MM.1S (cell line): ENCODE results near the gene MBP.
"Not testable (repeated sequence)": the region's sequence is repeated elsewhere in the genome, so short reads cannot be mapped to it uniquely, and the experiment has no call there.

Source experiments
- DNase-seq: peaks from one replicate; pipeline ENCODE4 v3.0.0-alpha.2; 2015
- H2AFZ ChIP-seq: fragments of 300-600 bp; sonication (generic); 2 replicates; pipeline ENCODE4 v1.6.0; 2016; ENCODE audit warnings: antibody characterized with exemption, low read length
- H3F3A ChIP-seq: fragments of 300-600 bp; sonication (generic); 2 replicates; pipeline ENCODE4 v1.6.1; 2016; ENCODE audit warnings: mild to moderate bottlenecking, antibody characterized with exemption, low read length, moderate library complexity, mixed read lengths; ENCODE audit not compliant: insufficient read depth
- H3K27ac ChIP-seq: fragments of 300-600 bp; sonication (generic); 2 replicates; pipeline ENCODE4 v1.5.1; 2016; ENCODE audit warnings: mild to moderate bottlenecking, low read length
- H3K27me3 ChIP-seq: fragments of 300-600 bp; sonication (generic); replicated peaks from 2 replicates; pipeline ENCODE4 v1.6.0; 2016; ENCODE audit warnings: low read length; ENCODE audit not compliant: insufficient read depth
- H3K36me3 ChIP-seq: fragments of 300-600 bp; sonication (generic); replicated peaks from 2 replicates; pipeline ENCODE4 v1.6.1; 2016; ENCODE audit warnings: mild to moderate bottlenecking, low read length, mixed read lengths; ENCODE audit not compliant: insufficient read depth
- H3K4me1 ChIP-seq: fragments of 300-600 bp; sonication (generic); 2 replicates; pipeline ENCODE4 v1.6.1; 2016; ENCODE audit warnings: low read length, mixed read lengths
- H3K4me2 ChIP-seq: fragments of 300-600 bp; sonication (generic); 2 replicates; pipeline ENCODE4 v1.6.0; 2016; ENCODE audit warnings: low read depth, low read length
- H3K4me3 ChIP-seq: fragments of 300-600 bp; sonication (generic); 2 replicates; pipeline ENCODE4 v1.5.1; 2016; ENCODE audit warnings: low read length, mixed read lengths
- H3K79me2 ChIP-seq: fragments of 300-600 bp; sonication (generic); 2 replicates; pipeline ENCODE4 v1.6.1; 2016; ENCODE audit warnings: mixed run types, low read length, mixed read lengths
- H3K9ac ChIP-seq: fragments of 300-600 bp; sonication (generic); 2 replicates; pipeline ENCODE4 v1.6.1; 2016; ENCODE audit warnings: low read length, mixed read lengths
- H3K9me2 ChIP-seq: fragments of 300-600 bp; sonication (generic); replicated peaks from 2 replicates; pipeline ENCODE4 v1.6.1; 2016; ENCODE audit warnings: mild to moderate bottlenecking, low read length, mixed read lengths; ENCODE audit not compliant: insufficient read depth
- H3K9me3 ChIP-seq: fragments of 300-600 bp; sonication (generic); replicated peaks from 2 replicates; pipeline ENCODE4 v1.6.1; 2016; ENCODE audit warnings: mild to moderate bottlenecking, low read length, mixed read lengths; ENCODE audit not compliant: insufficient read depth
- H4K20me1 ChIP-seq: fragments of 300-600 bp; sonication (generic); 2 replicates; pipeline ENCODE4 v1.6.1; 2016; ENCODE audit warnings: mild to moderate bottlenecking, low read length, moderate library complexity, mixed read lengths; ENCODE audit not compliant: insufficient read depth
- EZH2 ChIP-seq: fragments of 300-600 bp; sonication (generic); optimal IDR thresholded peaks from 2 replicates; pipeline ENCODE3; 2017; ENCODE audit warnings: low read depth, mild to moderate bottlenecking, antibody characterized with exemption, low read length, mixed read lengths
- EZH2phosphoT487 ChIP-seq: fragments of 300-600 bp; sonication (generic); IDR thresholded peaks from 2 replicates; pipeline ENCODE4 v1.6.1; 2018; ENCODE audit warnings: antibody characterized with exemption, low read length
- TF ChIP-seq, protein P1 (sequence below): fragments of 300-600 bp; sonication (generic); IDR thresholded peaks from 2 replicates; pipeline ENCODE4 v1.5.1; 2016; ENCODE audit warnings: antibody characterized with exemption, low read length, mixed read lengths

MBP gene

DNA sequence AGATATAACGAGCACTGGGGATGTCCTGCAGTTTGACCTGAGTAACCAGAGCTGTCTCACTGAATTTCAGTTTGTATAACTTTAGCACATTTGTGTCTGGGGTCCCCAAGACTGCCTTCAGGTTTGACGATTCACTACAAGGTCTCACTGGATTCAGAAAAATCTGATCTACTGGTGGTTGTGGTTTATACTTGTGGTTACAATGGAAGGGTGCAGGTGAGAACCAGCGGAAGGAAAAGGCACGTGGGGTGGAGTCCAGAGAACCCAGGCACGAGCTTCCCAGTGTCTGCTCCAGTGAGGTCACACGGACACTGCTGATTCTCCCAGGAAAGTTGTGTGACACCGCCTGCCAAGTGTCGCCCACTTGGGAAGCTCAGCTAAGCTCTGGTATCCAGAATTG lies 184.2 kb downstream of the MBP start:
- no peaks in the 10 kb centered on the region for H3K36me3 ChIP-seq
- no peaks in the 10 kb centered on the region for H3K9me2 ChIP-seq
- no peaks in the 10 kb centered on the region for H3K79me2 ChIP-seq
- no peak overlapping the region for H3K27ac ChIP-seq
- H3K4me3 ChIP-seq: no peak overlapping the region
- no peaks in the 10 kb centered on the region for H3F3A ChIP-seq
- no peak overlapping the region for H3K9ac ChIP-seq
- H3K9me3 ChIP-seq: no peaks in the 10 kb centered on the region
- H2AFZ ChIP-seq: no peak overlapping the region
- TF ChIP-seq, protein P1, sequence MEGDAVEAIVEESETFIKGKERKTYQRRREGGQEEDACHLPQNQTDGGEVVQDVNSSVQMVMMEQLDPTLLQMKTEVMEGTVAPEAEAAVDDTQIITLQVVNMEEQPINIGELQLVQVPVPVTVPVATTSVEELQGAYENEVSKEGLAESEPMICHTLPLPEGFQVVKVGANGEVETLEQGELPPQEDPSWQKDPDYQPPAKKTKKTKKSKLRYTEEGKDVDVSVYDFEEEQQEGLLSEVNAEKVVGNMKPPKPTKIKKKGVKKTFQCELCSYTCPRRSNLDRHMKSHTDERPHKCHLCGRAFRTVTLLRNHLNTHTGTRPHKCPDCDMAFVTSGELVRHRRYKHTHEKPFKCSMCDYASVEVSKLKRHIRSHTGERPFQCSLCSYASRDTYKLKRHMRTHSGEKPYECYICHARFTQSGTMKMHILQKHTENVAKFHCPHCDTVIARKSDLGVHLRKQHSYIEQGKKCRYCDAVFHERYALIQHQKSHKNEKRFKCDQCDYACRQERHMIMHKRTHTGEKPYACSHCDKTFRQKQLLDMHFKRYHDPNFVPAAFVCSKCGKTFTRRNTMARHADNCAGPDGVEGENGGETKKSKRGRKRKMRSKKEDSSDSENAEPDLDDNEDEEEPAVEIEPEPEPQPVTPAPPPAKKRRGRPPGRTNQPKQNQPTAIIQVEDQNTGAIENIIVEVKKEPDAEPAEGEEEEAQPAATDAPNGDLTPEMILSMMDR: no peak
- TF ChIP-seq EZH2 (no peak), EZH2phosphoT487 (no peak)
- H4K20me1 ChIP-seq: no peaks in the 10 kb centered on the region
- no peak overlapping the region for H3K4me2 ChIP-seq
- no peaks in the 10 kb centered on the region for H3K4me1 ChIP-seq
- H3K27me3 ChIP-seq: no peaks in the 10 kb centered on the region
- no peak for DNase-seq

DNA sequence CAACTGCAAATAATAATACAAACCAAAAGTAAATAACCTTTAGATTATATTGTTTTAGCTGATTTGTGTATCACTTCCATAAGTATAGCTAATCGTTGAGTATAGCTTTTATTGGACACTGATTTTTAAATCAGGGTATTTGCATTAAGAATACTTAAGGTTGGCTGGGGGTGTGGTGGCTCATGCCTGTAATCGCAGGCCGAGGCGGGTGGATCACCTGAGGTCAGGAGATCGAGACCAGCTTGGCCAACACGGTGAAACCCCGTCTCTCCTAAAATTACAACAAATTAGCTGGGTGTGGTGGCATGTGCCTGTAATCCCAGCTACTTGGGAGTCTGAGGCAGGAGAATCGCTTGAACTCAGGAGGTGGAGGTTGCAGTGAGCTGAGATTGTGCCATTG lies 188.2 kb downstream of the MBP start:
- H3K9me3 ChIP-seq, H4K20me1 ChIP-seq, H2AFZ ChIP-seq, DNase-seq, H3K9ac ChIP-seq, H3K36me3 ChIP-seq, H3K4me2 ChIP-seq, H3K27ac ChIP-seq, H3F3A ChIP-seq, H3K4me3 ChIP-seq, H3K79me2 ChIP-seq, H3K9me2 ChIP-seq, H3K4me1 ChIP-seq, H3K27me3 ChIP-seq: not testable (repeated sequence)

DNA sequence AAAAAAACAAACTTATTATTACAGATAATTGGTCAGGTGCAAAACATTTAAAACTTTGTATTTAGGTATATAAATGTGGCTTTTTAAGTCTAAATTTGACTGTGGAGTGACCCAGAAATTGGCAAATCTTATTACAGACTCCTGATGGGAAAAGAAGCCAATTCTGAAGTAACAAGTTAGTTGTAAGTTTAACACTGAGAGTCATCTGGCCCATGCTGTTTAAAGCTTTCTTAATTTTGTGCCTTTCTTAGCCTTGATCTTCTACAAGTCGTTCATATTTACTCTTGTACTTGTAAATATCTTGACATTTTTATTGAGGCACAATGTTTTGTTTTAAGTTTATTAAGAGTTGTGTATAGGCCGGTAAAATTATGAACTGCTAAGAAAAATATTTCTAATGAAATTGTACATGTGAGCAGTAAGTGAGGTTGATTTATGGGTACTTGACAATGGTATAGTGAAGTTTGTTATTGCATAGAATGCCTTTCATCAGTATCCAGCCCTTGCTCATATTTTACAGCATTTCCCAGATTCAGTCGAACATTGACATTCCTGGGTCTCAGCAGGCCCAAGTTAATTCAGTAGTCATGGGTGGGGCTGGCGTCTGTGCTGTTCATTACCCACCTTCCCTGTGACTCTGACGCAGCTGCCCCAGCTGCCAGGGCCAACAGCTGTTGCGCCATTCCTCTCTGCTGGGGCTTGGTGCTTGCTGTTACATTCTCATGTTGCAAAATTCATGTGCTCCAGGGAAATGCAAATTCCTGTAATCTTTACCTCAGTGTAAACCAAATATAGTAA lies 188.8 kb downstream of the MBP start:
- H3F3A ChIP-seq: no peaks in the 10 kb centered on the region
- H3K4me3 ChIP-seq: no peak overlapping the region
- no peaks in the 10 kb centered on the region for H3K27me3 ChIP-seq
- H3K9me2 ChIP-seq: no peaks in the 10 kb centered on the region
- DNase-seq: no peak
- H3K9ac ChIP-seq: no peak overlapping the region
- no peaks in the 10 kb centered on the region for H3K36me3 ChIP-seq
- H2AFZ ChIP-seq: no peak overlapping the region
- no peaks in the 10 kb centered on the region for H3K4me1 ChIP-seq
- H3K4me2 ChIP-seq: no peak overlapping the region
- H3K9me3 ChIP-seq: no peaks in the 10 kb centered on the region
- no peak overlapping the region for H3K27ac ChIP-seq
- H3K79me2 ChIP-seq: no peaks in the 10 kb centered on the region
- H4K20me1 ChIP-seq: no peaks in the 10 kb centered on the region
- TF ChIP-seq, protein P1: no peak
- TF ChIP-seq EZH2 (no peak), EZH2phosphoT487 (no peak)

DNA sequence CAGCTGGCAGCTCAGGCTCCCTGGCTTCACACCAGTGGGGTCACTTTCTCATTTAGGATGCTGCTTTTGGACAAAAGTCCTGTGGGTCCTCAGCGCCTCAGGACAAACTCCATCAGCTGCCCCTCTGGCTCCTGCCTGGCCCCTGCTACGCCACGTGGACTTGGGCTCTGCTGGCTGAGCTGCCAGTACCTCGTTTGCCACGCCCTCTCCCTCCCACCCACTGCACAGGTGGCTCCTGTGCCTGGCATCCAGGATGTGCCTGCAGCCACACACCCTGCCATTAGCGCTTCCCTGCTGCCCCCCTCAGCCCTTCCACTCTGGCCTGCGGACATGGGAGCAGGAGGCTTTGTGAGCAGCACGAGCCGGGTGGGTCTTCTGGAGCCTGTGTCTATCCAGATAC lies 191.3 kb downstream of the MBP start:
- no peak overlapping the region for H2AFZ ChIP-seq
- no peaks in the 10 kb centered on the region for H3K27me3 ChIP-seq
- no peak overlapping the region for H3K4me3 ChIP-seq
- no peak overlapping the region for H3K4me2 ChIP-seq
- no peak overlapping the region for H3K9ac ChIP-seq
- no peaks in the 10 kb centered on the region for H4K20me1 ChIP-seq
- no peak for DNase-seq
- no peaks in the 10 kb centered on the region for H3F3A ChIP-seq
- H3K27ac ChIP-seq: no peak overlapping the region
- no peaks in the 10 kb centered on the region for H3K79me2 ChIP-seq
- H3K9me3 ChIP-seq: no peaks in the 10 kb centered on the region
- H3K9me2 ChIP-seq: no peaks in the 10 kb centered on the region
- TF ChIP-seq, protein P1: no peak
- TF ChIP-seq EZH2phosphoT487 (no peak), EZH2 (no peak)
- H3K36me3 ChIP-seq: no peaks in the 10 kb centered on the region
- no peaks in the 10 kb centered on the region for H3K4me1 ChIP-seq
